ENCODE data around the gene TAS2R46.
"Not testable (repeated sequence)": the region's sequence is repeated elsewhere in the genome, so short reads cannot be mapped to it uniquely, and the experiment has no call there.

- TF ChIP-seq CTCF (conservative IDR thresholded peaks at IDR 0.05); ZFX (IDR thresholded peaks at IDR 0.05): not testable (repeated sequence)
Observed at GRCh38 chr12:11094910-11095309, 32.8 kb upstream of the TAS2R46 start.
